K562 (cell line): ENCODE results near the gene MVB12B. TPM values are rescaled to one million over a fixed set of nuclear protein-coding genes. Genes with fewer than 3 reads are reported as not detected.
A peak's percentile ranks its signal among the peaks of the same experiment; 100 is the strongest.

Experiments used
- ATAC-seq: fragments of 200-7000 bp; cut with Tn5 transposase; 3 replicates; pipeline ENCODE4 v1.9.1; 2020; ENCODE audit warnings: moderate library complexity
- BruUV-seq: library from RNA; stranded (reverse); fragments of 400-500 nt; replicated peaks from 2 replicates; lab custom pipeline; 2021; lab: Mats Ljungman, UMichigan
- CTCF ChIA-PET: fragments of 300-600 bp; formaldehyde crosslinking; extraction: SDS; loops from one replicate; lab custom pipeline; 2021; ENCODE audit warnings: low intra/inter-chr PET ratio; lab: Yijun Ruan, JAX
- POLR2A ChIA-PET: fragments of 300-600, 350-650 bp; sonication (Branson Sonifier 250); formaldehyde crosslinking; extraction: SDS; loops from one replicate; lab custom pipeline; 2021; ENCODE audit warnings: antibody characterized with exemption, inconsistent platforms; lab: Yijun Ruan, JAX
- DNase-seq, 4 experiments: peaks; one replicate each; pipeline versions ENCODE4 v3.0.0 to v3.0.0-alpha.2; 2011 to 2018; ENCODE audit warnings: low spot score in 3 of 4, mixed read lengths in 3 of 4; ENCODE audit errors: extremely low read depth in 1 of 4
- FAIRE-seq: peaks from 2 replicates; lab custom pipeline; 2011; peaks lifted over from hg19 to GRCh38; lab: Jason Lieb, UNC
- H2AFZ ChIP-seq: 2 replicates; pipeline ENCODE4 v1.6.0; 2011; ENCODE audit warnings: low read depth, low read length, control low read depth, inconsistent platforms
- H3K27ac ChIP-seq: fragments of 200-600 bp; 3 replicates; pipeline ENCODE4 v1.8.0; 2011; ENCODE audit warnings: low read depth, mild to moderate bottlenecking, control low read depth, inconsistent platforms, low read length, moderate library complexity, mixed read lengths; ENCODE audit errors: extremely low read depth
- H3K27me3 ChIP-seq, 2 experiments: fragments of 300-600 bp in 1 of 2; 2 replicates in 1 of 2; 3 replicates in 1 of 2; pipeline versions ENCODE4 v1.6.0 to v1.8.0; 2011; ENCODE audit warnings: inconsistent platforms in 2 of 2, low read length in 2 of 2, mild to moderate bottlenecking in 1 of 2, mixed read lengths in 1 of 2, moderate library complexity in 1 of 2; ENCODE audit not compliant: control insufficient read depth in 2 of 2, insufficient read depth in 2 of 2
- H3K36me3 ChIP-seq: fragments of 300-600 bp; 3 replicates; pipeline ENCODE4 v1.8.0; 2011; ENCODE audit warnings: mild to moderate bottlenecking, low read length, inconsistent platforms; ENCODE audit not compliant: control insufficient read depth, insufficient read depth
- H3K4me1 ChIP-seq, 2 experiments: fragments of 200-600 bp in 1 of 2; replicated peaks in 1 of 2; 2 replicates in 1 of 2; 3 replicates in 1 of 2; pipeline versions ENCODE4 v1.5.1 to v1.8.0; 2011; ENCODE audit warnings: inconsistent platforms in 2 of 2, low read length in 2 of 2, mild to moderate bottlenecking in 1 of 2, mixed read lengths in 1 of 2, moderate library complexity in 1 of 2; ENCODE audit not compliant: control insufficient read depth in 2 of 2, insufficient read depth in 2 of 2
- H3K4me2 ChIP-seq: 2 replicates; pipeline ENCODE4 v1.6.1; 2011; ENCODE audit warnings: low read length, control low read depth, inconsistent platforms, mixed read lengths; ENCODE audit not compliant: insufficient read depth
- H3K4me3 ChIP-seq: fragments of 200-600 bp; sonication (generic), shearing (Covaris generic); 2 replicates; pipeline ENCODE4 v1.5.1; 2016; ENCODE audit warnings: control low read depth, inconsistent platforms
- H3K79me2 ChIP-seq: fragments of 200-600 bp; 3 replicates; pipeline ENCODE4 v1.8.0; 2011; ENCODE audit warnings: low read length, inconsistent platforms; ENCODE audit not compliant: control insufficient read depth, insufficient read depth
- H3K9ac ChIP-seq, 2 experiments: 2 replicates each; pipeline versions ENCODE4 v1.6.0 to v1.6.1; 2011; ENCODE audit warnings: low read depth in 2 of 2, low read length in 2 of 2, control low read depth in 1 of 2, inconsistent platforms in 1 of 2, mild to moderate bottlenecking in 1 of 2, mixed read lengths in 1 of 2; ENCODE audit not compliant: insufficient read depth in 1 of 2
- H3K9me1 ChIP-seq: one replicate; pipeline ENCODE4 v1.6.0; 2011; ENCODE audit warnings: inconsistent platforms, mild to moderate bottlenecking, low read length, moderate library complexity; ENCODE audit not compliant: control insufficient read depth, insufficient read depth
- H3K9me3 ChIP-seq: replicated peaks from 2 replicates; pipeline ENCODE4 v1.5.1; 2011; ENCODE audit warnings: low read depth, low read length, inconsistent platforms; ENCODE audit not compliant: control insufficient read depth, insufficient read depth
- H4K20me1 ChIP-seq: replicated peaks from 2 replicates; pipeline ENCODE4 v1.6.1; 2011; ENCODE audit warnings: low read length, inconsistent platforms, mixed read lengths; ENCODE audit not compliant: control insufficient read depth, insufficient read depth
- ATF7 ChIP-seq: fragments of 450-650 bp; IDR thresholded peaks from 2 replicates; pipeline ENCODE4 v1.7.1; 2014; ENCODE audit warnings: mild to moderate bottlenecking, moderate library complexity
- ETV1 ChIP-seq: fragments of 450-650 bp; conservative IDR thresholded peaks from 2 replicates; pipeline ENCODE4 v1.6.1; 2016; ENCODE audit warnings: missing genetic modification characterization, control low read depth, low read depth, missing compliant biosample characterization
- EWSR1 ChIP-seq: fragments of 450-650 bp; IDR thresholded peaks from 2 replicates; pipeline ENCODE4 v1.6.1; 2018; ENCODE audit warnings: borderline replicate concordance, mild to moderate bottlenecking, low read depth, moderate library complexity; ENCODE audit not compliant: partially characterized antibody
- IRF9 ChIP-seq: fragments of 450-650 bp; IDR thresholded peaks from 2 replicates; pipeline ENCODE4 v1.6.1; 2016; ENCODE audit warnings: missing biosample characterization, missing genetic modification characterization
- KAT2B ChIP-seq: IDR thresholded peaks from one replicate; pipeline ENCODE4 v1.6.1; 2012; ENCODE audit warnings: low read depth, mild to moderate bottlenecking, control low read depth, inconsistent platforms, low read length, moderate library complexity
- L3MBTL2 ChIP-seq: fragments of 450-650 bp; IDR thresholded peaks from 2 replicates; pipeline ENCODE4 v1.6.1; 2016; ENCODE audit warnings: mild to moderate bottlenecking, moderate library complexity
- PRDM10 ChIP-seq: fragments of 450-650 bp; IDR thresholded peaks from 2 replicates; pipeline ENCODE4 v1.6.1; 2018; ENCODE audit not compliant: partially characterized antibody
- PREB ChIP-seq: sonication (generic); formaldehyde crosslinking; IDR thresholded peaks from 2 replicates; pipeline ENCODE4 v1.8.1; 2023; ENCODE audit warnings: mild to moderate bottlenecking, missing genetic modification reagents
- RNF2 ChIP-seq: sonication (generic); IDR thresholded peaks from 2 replicates; pipeline ENCODE4 v1.6.1; 2016
- STAG1 ChIP-seq: sonication (generic); formaldehyde crosslinking; IDR thresholded peaks from 2 replicates; pipeline ENCODE4 v1.5.0; 2020; ENCODE audit warnings: missing genetic modification reagents, borderline replicate concordance
- TAF9B ChIP-seq: fragments of 450-650 bp; IDR thresholded peaks from 2 replicates; pipeline ENCODE4 v1.6.1; 2018; ENCODE audit warnings: mild to moderate bottlenecking; ENCODE audit not compliant: partially characterized antibody
- TEAD2 ChIP-seq: fragments of 450-650 bp; IDR thresholded peaks from 2 replicates; pipeline ENCODE4 v1.6.1; 2016; ENCODE audit warnings: missing genetic modification characterization, control low read depth, missing compliant biosample characterization
- THAP12 ChIP-seq: fragments of 250-450 bp; sonication (Bioruptor Pico); IDR thresholded peaks from 2 replicates; pipeline ENCODE4 v1.9.0; 2021; ENCODE audit warnings: mild to moderate bottlenecking, inconsistent platforms
- ZNF347 ChIP-seq: fragments of 450-650 bp; formaldehyde crosslinking; IDR thresholded peaks from 2 replicates; pipeline ENCODE4 v1.4.0; 2020; ENCODE audit warnings: low read depth, mild to moderate bottlenecking, moderate library complexity
- ZSCAN29 ChIP-seq: fragments of 450-650 bp; IDR thresholded peaks from 2 replicates; pipeline ENCODE4 v1.6.1; 2017
- WGBS: fragments of 100-300 bp; shearing (Covaris generic); methylation state at CpG from one replicate; pipeline ENCODE4 v1.1.6; 2016; ENCODE audit warnings: low coverage, mixed read lengths; ENCODE audit not compliant: insufficient coverage; ENCODE audit errors: missing lambda C conversion rate; 5-methylcytosine and 5-hydroxymethylcytosine counted together
- in situ Hi-C: fragments of 300-500 bp; cut with MboI; formaldehyde crosslinking; loops from 4 replicates; pipeline ENCODE4 v1.15.0; 2018; ENCODE audit warnings: inconsistent platforms, mixed read lengths
- intact Hi-C: fragments of 100-400 bp; cut with micrococcal nuclease; formaldehyde crosslinking; loops from 2 replicates; pipeline ENCODE4 v1.14.2; 2022
- polyA plus RNA-seq, 8 experiments: library from polyadenylated mRNA; depleted of rRNA in 4 of 8; stranded (reverse) in 5 of 8; unstranded in 3 of 8; fragments of >200 nt; fragmentation: Nextera tagmentation in 2 of 8; fragmentation: Illumina TruSeq in 1 of 8; extraction: Ambion mirVana in 2 of 8; extraction: Trizol in 1 of 8; gene quantifications; 2 replicates each; pipeline versions ENCODE4 v1.2.1 to v1.2.3, GENCODE V29; 2011 to 2014; ENCODE audit warnings: inconsistent platforms in 1 of 8, missing spikeins in 1 of 8
- total RNA-seq, 7 experiments: library from RNA; depleted of rRNA in 6 of 7; stranded (reverse); fragments of >200 nt in 6 of 7; fragmentation: Illumina TruSeq in 2 of 7; extraction: Trizol in 2 of 7; gene quantifications; 2 replicates each; pipeline versions ENCODE4 v1.2.1 to v1.2.3, GENCODE V29; 2011 to 2021; ENCODE audit warnings: low replicate concordance in 1 of 7

MVB12B gene
- total and polyA plus RNA-seq, 9 of the 15 experiments (the other 6 are each of a cell fraction or from before 2014, with no cell fraction given): not detected

- 2% methylated on average over 8 of the region's 8 CpGs for WGBS
- intact Hi-C loops: no loop called here
- Histone ChIP-seq H3K27ac (no peak overlapping the region), H3K9me1 (no peaks in the 10 kb centered on the region), H4K20me1 (peaks cover 15% of the 10 kb centered on the region; the same call in 1 of the 2 replicates), H3K4me1 (no peaks in the 10 kb centered on the region), H3K79me2 (no peaks in the 10 kb centered on the region), H3K27me3 (peaks cover 10 to 57% of the 10 kb centered on the region in 2 experiments), H2AFZ (no peak overlapping the region), H3K4me2 (no peak overlapping the region), H3K36me3 (no peaks in the 10 kb centered on the region), H3K4me3 (no peak overlapping the region), H3K9me3 (no peaks in the 10 kb centered on the region), H3K9ac (peak overlapping the region in 1 of 2 experiments; percentile 17; a peak in 1 of 4 replicates)
- ChIA-PET POLR2A (no interaction called here), CTCF (no interaction called here)
- ATAC-seq: no peak
- no peak for FAIRE-seq
- in situ Hi-C loops: loop anchor here (25.0 kb wide), 1 partner anchor 1227 kb away; the partner anchor contains the start of gene GAPVD1
- no peak for DNase-seq
- BruUV-seq: no TSS peak
- TF ChIP-seq ZNF347 (CRISPR knock-in tag) (no peak), L3MBTL2 (no peak), ETV1 (tag) (no peak), PRDM10 (no peak), THAP12 (CRISPR knock-in tag) (no peak), PREB (CRISPR knock-in tag) (no peak), KAT2B (no peak), TAF9B (no peak), RNF2 (no peak), EWSR1 (no peak), STAG1 (CRISPR knock-in tag) (no peak), ATF7 (no peak), TEAD2 (tag) (no peak), ZSCAN29 (no peak), IRF9 (tag) (no peak)
Measured at GRCh38 chr9:126488881-126489404, 162.3 kb downstream of the MVB12B start.
